H1 (cell line): ENCODE results near the gene STK31. TPM values are rescaled to one million over a fixed set of nuclear protein-coding genes. Genes with fewer than 3 reads are reported as not detected.

Source experiments
- CBX5 ChIP-seq: fragments of 300-800, 300-1000 bp; sonication (generic); IDR thresholded peaks from 2 replicates; pipeline ENCODE4 v1.7.1; 2016; ENCODE audit warnings: antibody characterized with exemption, low read length, low read depth
- KDM1A ChIP-seq: fragments of 200-600, 300-600 bp; sonication (generic); IDR thresholded peaks from 2 replicates; pipeline ENCODE4 v1.7.1; 2016; ENCODE audit warnings: mild to moderate bottlenecking, low read length, borderline replicate concordance
- NANOG ChIP-seq: IDR thresholded peaks from 2 replicates; pipeline ENCODE4 v1.6.1; 2011; ENCODE audit warnings: low read length, low read depth, mild to moderate bottlenecking, inconsistent platforms; ENCODE audit not compliant: insufficient read depth, poor library complexity, severe bottlenecking
- NRF1 ChIP-seq: IDR thresholded peaks from 2 replicates; pipeline ENCODE4 v1.6.1; 2011; ENCODE audit warnings: mild to moderate bottlenecking, low read depth, low read length, improper control_type of control experiment
- ZNF274 ChIP-seq: IDR thresholded peaks from 2 replicates; pipeline ENCODE4 v1.7.0; 2012; ENCODE audit warnings: low read length, borderline replicate concordance; ENCODE audit errors: extremely low read depth
- polyA plus RNA-seq, 7 experiments: library from polyadenylated mRNA; depleted of rRNA in 3 of 7; stranded (reverse) in 5 of 7; unstranded in 2 of 7; fragments of >200 nt in 5 of 7; fragments of 200-250 nt in 2 of 7; gene quantifications; 1 replicate in 5 of 7; 2 replicates in 1 of 7; 4 replicates in 1 of 7; pipeline versions ENCODE4 v1.2.1 to v1.2.3, GENCODE V29; 2011 to 2013; ENCODE audit warnings: missing spikeins in 2 of 7, mixed read lengths in 2 of 7
- total RNA-seq: library from RNA; stranded (reverse); fragmentation: NEBNext Ultra II Directional; extraction: Animal tissue kit (Norgen Biotek cat#: 25700); gene quantifications from 2 replicates; pipeline ENCODE4 v1.2.1, GENCODE V29; 2021
- TF ChIP-seq, protein P1 (sequence below): fragments of 300-600 bp; sonication (generic); IDR thresholded peaks from 2 replicates; pipeline ENCODE4 v1.7.1; 2012; ENCODE audit warnings: low read length, moderate library complexity, mild to moderate bottlenecking, inconsistent platforms; ENCODE audit not compliant: insufficient replicate concordance
- TF ChIP-seq, protein P2 (sequence below): IDR thresholded peaks from 2 replicates; pipeline ENCODE4 v1.6.1; 2012; ENCODE audit warnings: inconsistent platforms
- TF ChIP-seq, protein P3 (sequence below): IDR thresholded peaks from 2 replicates; pipeline ENCODE4 v1.6.1; 2012; ENCODE audit warnings: inconsistent platforms
- TF ChIP-seq, protein P4 (sequence below): IDR thresholded peaks from 2 replicates; pipeline ENCODE4 v1.6.1; 2011; ENCODE audit warnings: low read length, improper control_type of control experiment

STK31 gene
- total and polyA plus RNA-seq, 2 of the 8 experiments (the other 6 are each of a cell fraction or from before 2014, with no cell fraction given) = 0.15 to 0.32 TPM

DNA sequence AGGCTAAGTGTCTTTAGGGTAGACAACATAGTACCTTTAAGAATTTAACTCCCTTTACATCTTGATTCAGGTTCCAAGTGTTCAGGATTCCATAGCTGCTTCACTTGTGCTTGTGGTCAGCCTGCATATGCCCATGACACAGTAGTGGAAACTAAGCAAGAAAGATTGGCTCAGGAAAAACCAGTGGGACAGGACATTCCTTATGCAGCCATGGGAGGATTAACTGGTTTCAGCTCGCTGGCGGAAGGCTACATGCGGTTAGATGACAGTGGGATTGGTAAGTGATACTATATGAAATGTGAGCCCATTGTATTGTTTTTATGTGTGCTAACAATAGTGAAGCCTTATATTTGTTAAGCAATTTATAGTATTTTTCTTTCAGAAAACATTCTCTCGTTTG lies 18.7 kb upstream of the STK31 start (continued):
- TF ChIP-seq, protein P1, sequence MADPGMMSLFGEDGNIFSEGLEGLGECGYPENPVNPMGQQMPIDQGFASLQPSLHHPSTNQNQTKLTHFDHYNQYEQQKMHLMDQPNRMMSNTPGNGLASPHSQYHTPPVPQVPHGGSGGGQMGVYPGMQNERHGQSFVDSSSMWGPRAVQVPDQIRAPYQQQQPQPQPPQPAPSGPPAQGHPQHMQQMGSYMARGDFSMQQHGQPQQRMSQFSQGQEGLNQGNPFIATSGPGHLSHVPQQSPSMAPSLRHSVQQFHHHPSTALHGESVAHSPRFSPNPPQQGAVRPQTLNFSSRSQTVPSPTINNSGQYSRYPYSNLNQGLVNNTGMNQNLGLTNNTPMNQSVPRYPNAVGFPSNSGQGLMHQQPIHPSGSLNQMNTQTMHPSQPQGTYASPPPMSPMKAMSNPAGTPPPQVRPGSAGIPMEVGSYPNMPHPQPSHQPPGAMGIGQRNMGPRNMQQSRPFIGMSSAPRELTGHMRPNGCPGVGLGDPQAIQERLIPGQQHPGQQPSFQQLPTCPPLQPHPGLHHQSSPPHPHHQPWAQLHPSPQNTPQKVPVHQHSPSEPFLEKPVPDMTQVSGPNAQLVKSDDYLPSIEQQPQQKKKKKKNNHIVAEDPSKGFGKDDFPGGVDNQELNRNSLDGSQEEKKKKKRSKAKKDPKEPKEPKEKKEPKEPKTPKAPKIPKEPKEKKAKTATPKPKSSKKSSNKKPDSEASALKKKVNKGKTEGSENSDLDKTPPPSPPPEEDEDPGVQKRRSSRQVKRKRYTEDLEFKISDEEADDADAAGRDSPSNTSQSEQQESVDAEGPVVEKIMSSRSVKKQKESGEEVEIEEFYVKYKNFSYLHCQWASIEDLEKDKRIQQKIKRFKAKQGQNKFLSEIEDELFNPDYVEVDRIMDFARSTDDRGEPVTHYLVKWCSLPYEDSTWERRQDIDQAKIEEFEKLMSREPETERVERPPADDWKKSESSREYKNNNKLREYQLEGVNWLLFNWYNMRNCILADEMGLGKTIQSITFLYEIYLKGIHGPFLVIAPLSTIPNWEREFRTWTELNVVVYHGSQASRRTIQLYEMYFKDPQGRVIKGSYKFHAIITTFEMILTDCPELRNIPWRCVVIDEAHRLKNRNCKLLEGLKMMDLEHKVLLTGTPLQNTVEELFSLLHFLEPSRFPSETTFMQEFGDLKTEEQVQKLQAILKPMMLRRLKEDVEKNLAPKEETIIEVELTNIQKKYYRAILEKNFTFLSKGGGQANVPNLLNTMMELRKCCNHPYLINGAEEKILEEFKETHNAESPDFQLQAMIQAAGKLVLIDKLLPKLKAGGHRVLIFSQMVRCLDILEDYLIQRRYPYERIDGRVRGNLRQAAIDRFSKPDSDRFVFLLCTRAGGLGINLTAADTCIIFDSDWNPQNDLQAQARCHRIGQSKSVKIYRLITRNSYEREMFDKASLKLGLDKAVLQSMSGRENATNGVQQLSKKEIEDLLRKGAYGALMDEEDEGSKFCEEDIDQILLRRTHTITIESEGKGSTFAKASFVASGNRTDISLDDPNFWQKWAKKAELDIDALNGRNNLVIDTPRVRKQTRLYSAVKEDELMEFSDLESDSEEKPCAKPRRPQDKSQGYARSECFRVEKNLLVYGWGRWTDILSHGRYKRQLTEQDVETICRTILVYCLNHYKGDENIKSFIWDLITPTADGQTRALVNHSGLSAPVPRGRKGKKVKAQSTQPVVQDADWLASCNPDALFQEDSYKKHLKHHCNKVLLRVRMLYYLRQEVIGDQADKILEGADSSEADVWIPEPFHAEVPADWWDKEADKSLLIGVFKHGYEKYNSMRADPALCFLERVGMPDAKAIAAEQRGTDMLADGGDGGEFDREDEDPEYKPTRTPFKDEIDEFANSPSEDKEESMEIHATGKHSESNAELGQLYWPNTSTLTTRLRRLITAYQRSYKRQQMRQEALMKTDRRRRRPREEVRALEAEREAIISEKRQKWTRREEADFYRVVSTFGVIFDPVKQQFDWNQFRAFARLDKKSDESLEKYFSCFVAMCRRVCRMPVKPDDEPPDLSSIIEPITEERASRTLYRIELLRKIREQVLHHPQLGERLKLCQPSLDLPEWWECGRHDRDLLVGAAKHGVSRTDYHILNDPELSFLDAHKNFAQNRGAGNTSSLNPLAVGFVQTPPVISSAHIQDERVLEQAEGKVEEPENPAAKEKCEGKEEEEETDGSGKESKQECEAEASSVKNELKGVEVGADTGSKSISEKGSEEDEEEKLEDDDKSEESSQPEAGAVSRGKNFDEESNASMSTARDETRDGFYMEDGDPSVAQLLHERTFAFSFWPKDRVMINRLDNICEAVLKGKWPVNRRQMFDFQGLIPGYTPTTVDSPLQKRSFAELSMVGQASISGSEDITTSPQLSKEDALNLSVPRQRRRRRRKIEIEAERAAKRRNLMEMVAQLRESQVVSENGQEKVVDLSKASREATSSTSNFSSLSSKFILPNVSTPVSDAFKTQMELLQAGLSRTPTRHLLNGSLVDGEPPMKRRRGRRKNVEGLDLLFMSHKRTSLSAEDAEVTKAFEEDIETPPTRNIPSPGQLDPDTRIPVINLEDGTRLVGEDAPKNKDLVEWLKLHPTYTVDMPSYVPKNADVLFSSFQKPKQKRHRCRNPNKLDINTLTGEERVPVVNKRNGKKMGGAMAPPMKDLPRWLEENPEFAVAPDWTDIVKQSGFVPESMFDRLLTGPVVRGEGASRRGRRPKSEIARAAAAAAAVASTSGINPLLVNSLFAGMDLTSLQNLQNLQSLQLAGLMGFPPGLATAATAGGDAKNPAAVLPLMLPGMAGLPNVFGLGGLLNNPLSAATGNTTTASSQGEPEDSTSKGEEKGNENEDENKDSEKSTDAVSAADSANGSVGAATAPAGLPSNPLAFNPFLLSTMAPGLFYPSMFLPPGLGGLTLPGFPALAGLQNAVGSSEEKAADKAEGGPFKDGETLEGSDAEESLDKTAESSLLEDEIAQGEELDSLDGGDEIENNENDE = no peak
- TF ChIP-seq, protein P2, sequence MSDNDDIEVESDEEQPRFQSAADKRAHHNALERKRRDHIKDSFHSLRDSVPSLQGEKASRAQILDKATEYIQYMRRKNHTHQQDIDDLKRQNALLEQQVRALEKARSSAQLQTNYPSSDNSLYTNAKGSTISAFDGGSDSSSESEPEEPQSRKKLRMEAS = no peak
- TF ChIP-seq KDM1A = no peak
- TF ChIP-seq NANOG = no peak
- TF ChIP-seq, protein P3, sequence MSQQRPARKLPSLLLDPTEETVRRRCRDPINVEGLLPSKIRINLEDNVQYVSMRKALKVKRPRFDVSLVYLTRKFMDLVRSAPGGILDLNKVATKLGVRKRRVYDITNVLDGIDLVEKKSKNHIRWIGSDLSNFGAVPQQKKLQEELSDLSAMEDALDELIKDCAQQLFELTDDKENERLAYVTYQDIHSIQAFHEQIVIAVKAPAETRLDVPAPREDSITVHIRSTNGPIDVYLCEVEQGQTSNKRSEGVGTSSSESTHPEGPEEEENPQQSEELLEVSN = no peak
- no peak for TF ChIP-seq CBX5
- TF ChIP-seq ZNF274 = no peak
- no peak for TF ChIP-seq NRF1
- TF ChIP-seq, protein P4, sequence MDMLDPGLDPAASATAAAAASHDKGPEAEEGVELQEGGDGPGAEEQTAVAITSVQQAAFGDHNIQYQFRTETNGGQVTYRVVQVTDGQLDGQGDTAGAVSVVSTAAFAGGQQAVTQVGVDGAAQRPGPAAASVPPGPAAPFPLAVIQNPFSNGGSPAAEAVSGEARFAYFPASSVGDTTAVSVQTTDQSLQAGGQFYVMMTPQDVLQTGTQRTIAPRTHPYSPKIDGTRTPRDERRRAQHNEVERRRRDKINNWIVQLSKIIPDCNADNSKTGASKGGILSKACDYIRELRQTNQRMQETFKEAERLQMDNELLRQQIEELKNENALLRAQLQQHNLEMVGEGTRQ = no peak
